GM18858 (cell line): Measurements from ENCODE around the gene SNAP91.
A peak's percentile ranks its signal among the peaks of the same experiment; 100 is the strongest.

Experiments used
- ATAC-seq: cut with Tn5 transposase; IDR thresholded peaks from one replicate; pipeline ENCODE4 v1.9.1; 2021; ENCODE audit not compliant: unreplicated experiment

The SNAP91 gene

GRCh38 chr6:83546636-83547035, 162.3 kb downstream of the SNAP91 start:
- no peak for ATAC-seq

GRCh38 chr6:83539678-83540077, 169.2 kb downstream of the SNAP91 start:
- no peak for ATAC-seq

GRCh38 chr6:83536647-83537589, 172.0 kb downstream of the SNAP91 start:
- ATAC-seq, result no peak

GRCh38 chr6:83536034-83536646, 172.8 kb downstream of the SNAP91 start:
- peak; percentile 82 for ATAC-seq

- ATAC-seq, result no peak
These were observed 190.0 kb downstream of the SNAP91 start for GRCh38 chr6:83518816-83519480.

- no peak for ATAC-seq
These were observed 191.4 kb downstream of the SNAP91 start for GRCh38 chr6:83517500-83517899.

GRCh38 chr6:83514866-83515466, 193.9 kb downstream of the SNAP91 start:
- peak; percentile 68 for ATAC-seq

GRCh38 chr6:83514466-83514865, 194.4 kb downstream of the SNAP91 start:
- ATAC-seq, result no peak

GRCh38 chr6:83511901-83512681, 196.8 kb downstream of the SNAP91 start, which contains the start of gene PRSS35:
PRSS35 (plus strand) TSS chr6:83512534; CDS start chr6:83523442, 10,908 bp downstream.
- no peak for ATAC-seq

- ATAC-seq, result no peak
These were observed 197.6 kb downstream of the SNAP91 start for GRCh38 chr6:83511266-83511665.

- no peak for ATAC-seq
These were observed 198.1 kb downstream of the SNAP91 start for GRCh38 chr6:83510791-83511190.

GRCh38 chr6:83509441-83509840, 199.5 kb downstream of the SNAP91 start:
- no peak for ATAC-seq

GRCh38 chr6:83505356-83505755, 203.5 kb downstream of the SNAP91 start:
- no peak for ATAC-seq
